ENCODE results near the gene RAB33B.
A peak's percentile ranks its signal among the peaks of the same experiment; 100 is the strongest.
"Not testable (repeated sequence)": the region's sequence is repeated elsewhere in the genome, so short reads cannot be mapped to it uniquely, and the experiment has no call there.

Gene RAB33B

GRCh38 chr4:139438141-139438540 is 15.8 kb upstream of the RAB33B start:
- TF ChIP-seq CTCF (IDR thresholded peaks at IDR 0.05; ENCODE audit: low read depth, low read length) = no peak
- DNase-seq (ENCODE audit: extremely low read depth, low read depth) = no peak

GRCh38 chr4:139441029-139441428 is 12.9 kb upstream of the RAB33B start:
- DNase-seq (ENCODE audit: extremely low read depth, low read depth) = no peak
- TF ChIP-seq CTCF (IDR thresholded peaks at IDR 0.05; ENCODE audit: low read depth, low read length) = no peak

- TF ChIP-seq CTCF (IDR thresholded peaks at IDR 0.05; ENCODE audit: low read depth, low read length) = no peak
- no peak for DNase-seq (ENCODE audit: extremely low read depth, low read depth)
These were observed 10.3 kb upstream of the RAB33B start for GRCh38 chr4:139443661-139444060.

- DNase-seq (ENCODE audit: extremely low read depth, low read depth) = not testable (repeated sequence)
These were observed 9.0 kb upstream of the RAB33B start for GRCh38 chr4:139444881-139445280.

- DNase-seq (ENCODE audit: extremely low read depth, low read depth) = not testable (repeated sequence)
These were observed 6.8 kb upstream of the RAB33B start for GRCh38 chr4:139447078-139447477.

GRCh38 chr4:139450586-139450985 is 3.3 kb upstream of the RAB33B start:
- DNase-seq (ENCODE audit: extremely low read depth, low read depth) = no peak
- no peak for TF ChIP-seq CTCF (IDR thresholded peaks at IDR 0.05; ENCODE audit: low read depth, low read length)

- no peak for TF ChIP-seq CTCF (IDR thresholded peaks at IDR 0.05; ENCODE audit: low read depth, low read length)
- DNase-seq (ENCODE audit: extremely low read depth, low read depth) = no peak
These were observed 1.9 kb upstream of the RAB33B start for GRCh38 chr4:139451997-139452396.

GRCh38 chr4:139453041-139453370 is 915 bp upstream of the RAB33B start:
- DNase-seq (ENCODE audit: extremely low read depth, low read depth) = no peak
- TF ChIP-seq CTCF (IDR thresholded peaks at IDR 0.05; ENCODE audit: low read depth, low read length) = peak; percentile 27

All from AG09319 (cell line).